Subcutaneous adipose tissue (tissue), 4 donors: ENCODE measurements around the gene AP1M2. TPM values are rescaled to one million over a fixed set of nuclear protein-coding genes. Genes with fewer than 3 reads are reported as not detected.

ENCODE experiments used
- total RNA-seq, 4 donors: library from RNA; depleted of rRNA; stranded (reverse); fragments of >200 nt; gene quantifications; one replicate each; pipeline ENCODE4 v1.1.0, GENCODE V29; 2016
- TF ChIP-seq, protein P1 (sequence below): fragments of 450-650 bp; IDR thresholded peaks from one replicate; pipeline ENCODE4 v1.5.1; 2016; ENCODE audit warnings: low read depth, mild to moderate bottlenecking, control low read depth, antibody characterized with exemption, moderate library complexity

Gene AP1M2
- total RNA-seq, 4 donors from 2014 or later, result 0.51 TPM; not detected in 3

DNA sequence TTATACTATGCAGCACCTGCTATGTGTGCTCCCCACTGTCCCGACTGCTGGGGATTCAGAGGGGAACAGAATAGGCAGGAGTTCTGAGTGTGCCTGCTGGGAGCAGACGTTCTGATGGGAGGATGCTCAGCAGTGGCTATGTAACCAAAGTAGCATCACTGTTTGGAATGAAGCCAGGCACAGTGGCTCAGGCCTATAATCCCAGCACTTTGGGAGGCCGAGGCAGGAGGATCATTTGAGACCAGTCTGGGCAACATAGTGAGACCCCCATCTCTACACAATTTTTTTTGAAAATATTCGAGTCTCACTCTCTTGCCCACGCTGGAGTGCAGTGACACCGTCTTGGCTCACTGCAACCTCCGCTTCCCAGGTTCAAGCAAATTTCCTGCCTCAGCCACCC lies 37.4 kb downstream of the AP1M2 start:
- TF ChIP-seq, protein P1, sequence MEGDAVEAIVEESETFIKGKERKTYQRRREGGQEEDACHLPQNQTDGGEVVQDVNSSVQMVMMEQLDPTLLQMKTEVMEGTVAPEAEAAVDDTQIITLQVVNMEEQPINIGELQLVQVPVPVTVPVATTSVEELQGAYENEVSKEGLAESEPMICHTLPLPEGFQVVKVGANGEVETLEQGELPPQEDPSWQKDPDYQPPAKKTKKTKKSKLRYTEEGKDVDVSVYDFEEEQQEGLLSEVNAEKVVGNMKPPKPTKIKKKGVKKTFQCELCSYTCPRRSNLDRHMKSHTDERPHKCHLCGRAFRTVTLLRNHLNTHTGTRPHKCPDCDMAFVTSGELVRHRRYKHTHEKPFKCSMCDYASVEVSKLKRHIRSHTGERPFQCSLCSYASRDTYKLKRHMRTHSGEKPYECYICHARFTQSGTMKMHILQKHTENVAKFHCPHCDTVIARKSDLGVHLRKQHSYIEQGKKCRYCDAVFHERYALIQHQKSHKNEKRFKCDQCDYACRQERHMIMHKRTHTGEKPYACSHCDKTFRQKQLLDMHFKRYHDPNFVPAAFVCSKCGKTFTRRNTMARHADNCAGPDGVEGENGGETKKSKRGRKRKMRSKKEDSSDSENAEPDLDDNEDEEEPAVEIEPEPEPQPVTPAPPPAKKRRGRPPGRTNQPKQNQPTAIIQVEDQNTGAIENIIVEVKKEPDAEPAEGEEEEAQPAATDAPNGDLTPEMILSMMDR, result no peak

DNA sequence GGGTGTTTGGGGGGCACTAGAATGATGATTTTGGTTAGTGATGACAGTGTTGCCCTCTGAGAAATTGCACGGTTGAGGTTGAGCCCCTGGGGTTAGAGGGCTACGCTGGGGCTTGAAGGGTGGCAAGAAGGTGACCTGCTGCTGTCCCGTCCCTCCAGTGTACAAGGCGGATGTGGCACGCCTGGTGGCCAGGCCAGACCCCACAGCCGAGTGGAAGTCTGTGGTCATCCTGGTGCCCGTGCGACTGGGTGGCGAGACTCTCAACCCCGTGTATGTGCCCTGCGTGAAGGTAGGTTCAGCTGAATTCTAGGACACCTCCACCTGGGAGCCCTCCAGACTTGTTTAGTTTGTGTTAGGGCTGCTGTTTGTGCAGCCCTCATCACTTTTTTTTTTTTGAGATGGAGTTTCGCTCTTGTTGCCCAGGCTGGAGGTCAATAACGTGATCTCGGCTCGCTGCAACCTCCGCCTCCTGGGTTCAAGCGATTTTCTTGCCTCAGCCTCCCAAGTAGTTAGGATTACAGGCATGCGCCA lies 38.3 kb downstream of the AP1M2 start:
- TF ChIP-seq, protein P1, result no peak

DNA sequence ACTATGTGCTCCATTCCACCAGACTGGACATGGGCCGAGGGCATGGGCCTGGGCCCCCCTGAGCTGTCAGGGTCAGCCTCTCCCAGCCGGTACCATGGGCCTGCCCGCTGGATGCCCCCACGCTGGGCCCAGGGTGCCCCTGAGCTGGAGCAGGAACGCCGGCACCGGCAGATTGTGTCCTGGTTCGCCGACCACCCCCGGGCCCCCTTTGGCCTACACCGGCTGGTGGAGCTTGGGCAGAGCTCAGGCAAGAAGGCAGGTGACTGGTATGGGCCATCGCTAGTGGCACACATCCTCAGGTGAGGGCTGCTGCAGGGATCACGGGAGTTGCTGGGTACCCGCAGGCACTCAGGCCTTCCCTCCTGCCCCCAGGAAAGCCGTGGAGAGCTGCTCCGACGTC lies 40.3 kb downstream of the AP1M2 start:
- TF ChIP-seq, protein P1, result no peak

DNA sequence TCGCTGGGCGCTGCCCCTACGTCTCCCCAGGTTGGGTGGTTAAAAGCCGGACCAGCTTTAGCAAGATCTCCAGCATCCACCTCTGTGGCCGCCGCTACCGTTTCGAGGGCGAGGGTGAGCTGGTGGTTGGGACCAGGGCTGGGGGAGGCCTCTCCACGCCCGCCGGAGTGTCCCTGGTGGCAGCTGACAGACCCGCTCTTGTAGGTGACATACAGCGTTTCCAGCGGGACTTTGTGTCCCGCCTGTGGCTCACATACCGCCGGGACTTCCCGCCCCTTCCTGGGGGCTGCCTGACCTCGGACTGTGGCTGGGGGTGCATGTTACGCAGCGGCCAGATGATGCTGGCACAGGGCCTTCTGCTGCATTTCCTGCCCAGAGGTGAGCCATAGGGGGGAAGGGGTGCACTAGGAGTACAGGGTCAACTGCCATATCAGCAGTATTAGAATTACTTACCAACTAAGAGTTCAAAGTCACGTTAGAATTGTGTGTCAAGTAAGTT lies 42.3 kb downstream of the AP1M2 start:
- TF ChIP-seq, protein P1, result no peak

DNA sequence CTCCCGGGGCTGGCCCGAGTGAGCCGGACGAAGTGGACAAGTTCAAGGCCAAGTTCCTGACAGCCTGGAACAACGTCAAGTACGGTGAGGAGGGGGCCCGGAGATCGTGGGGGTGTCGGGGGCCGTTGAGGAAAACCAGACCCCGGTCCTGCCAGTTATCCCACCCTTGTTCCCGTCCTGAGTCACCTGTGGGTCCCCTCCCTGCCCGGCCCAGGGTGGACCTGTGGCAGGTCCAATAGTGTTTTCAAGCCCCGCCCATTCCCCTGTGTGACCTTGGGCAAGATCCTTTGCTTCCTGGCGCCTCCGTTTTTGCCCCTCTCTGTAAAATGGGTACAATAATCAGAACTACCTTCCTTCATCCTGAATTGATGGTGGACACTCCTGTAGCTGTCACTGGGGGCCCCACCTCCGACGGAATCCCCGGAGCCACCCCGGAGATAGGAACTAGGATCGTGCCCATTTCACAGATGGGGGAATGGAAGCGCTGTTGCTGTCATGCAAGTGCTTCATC lies 42.8 kb downstream of the AP1M2 start:
- TF ChIP-seq, protein P1, result no peak

DNA sequence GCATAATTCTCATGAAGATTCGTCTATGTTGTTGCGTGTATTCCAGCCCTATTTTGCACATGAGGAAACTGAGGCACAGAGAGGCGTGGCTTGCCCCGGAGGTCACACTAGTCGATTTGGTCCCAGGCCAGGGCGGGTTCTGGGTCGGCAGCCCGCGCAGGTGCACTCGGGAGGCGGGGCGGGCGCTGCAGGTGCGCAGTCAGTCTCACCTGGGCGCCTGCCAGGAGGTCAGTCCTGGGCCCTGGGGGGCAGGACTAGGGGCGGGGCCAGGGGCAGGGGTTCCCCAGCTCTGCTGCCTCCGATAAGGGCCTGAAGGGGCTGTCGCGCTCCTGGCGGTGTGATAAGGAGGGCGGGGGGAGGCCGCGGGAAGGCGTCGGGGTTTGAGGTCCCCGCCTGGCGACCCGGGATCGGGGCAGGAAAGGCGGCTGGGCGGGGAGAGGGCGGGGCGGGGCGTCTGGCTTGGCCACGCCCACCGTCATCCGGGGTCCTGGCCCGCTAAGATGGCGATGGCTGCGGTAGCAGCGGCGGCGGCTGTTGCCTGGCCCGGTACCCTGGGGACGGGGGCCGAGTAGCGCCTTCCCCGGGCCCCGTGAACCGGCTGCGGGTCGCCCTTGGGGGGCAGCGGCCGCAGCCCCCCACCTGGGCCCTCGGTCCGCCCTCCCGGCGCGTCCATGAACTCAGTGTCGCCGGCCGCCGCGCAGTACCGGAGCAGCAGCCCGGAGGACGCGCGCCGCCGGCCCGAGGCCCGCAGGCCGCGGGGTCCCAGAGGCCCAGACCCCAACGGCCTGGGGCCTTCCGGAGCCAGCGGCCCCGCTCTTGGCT lies 43.5 kb downstream of the AP1M2 start, which contains the start of gene ATG4D:
Gene ATG4D (plus strand): TSS at position 485 of the 822 bp plus-strand sequence. CDS start 187 bp downstream, at position 672.
- TF ChIP-seq, protein P1, result no peak

DNA sequence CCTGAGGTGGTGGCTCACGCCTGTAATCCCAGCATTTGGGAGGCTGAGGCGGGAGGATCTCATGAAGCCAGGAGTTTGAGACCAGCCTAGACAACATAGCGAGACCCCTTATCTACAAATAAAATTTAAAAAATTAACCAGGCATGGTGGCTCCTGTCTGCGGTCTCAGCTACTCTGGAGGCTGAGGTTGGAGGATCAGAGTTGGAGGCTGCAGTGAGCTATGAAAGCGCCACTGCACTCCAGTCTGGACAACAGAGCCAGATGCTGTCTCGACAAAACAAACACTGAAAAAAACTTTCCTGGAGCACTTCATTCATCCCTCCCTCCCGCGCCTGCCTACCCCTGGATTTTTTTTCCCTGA lies 44.1 kb downstream of the AP1M2 start:
- TF ChIP-seq, protein P1, result no peak
